Muscle of leg (tissue), 11 donors: Measurements from ENCODE around the gene DGKZ. TPM values are rescaled to one million over a fixed set of nuclear protein-coding genes. Genes with fewer than 3 reads are reported as not detected.
A peak's percentile ranks its signal among the peaks of the same experiment; 100 is the strongest.
"Not testable (repeated sequence)": the region's sequence is repeated elsewhere in the genome, so short reads cannot be mapped to it uniquely, and the experiment has no call there.

Source experiments
- DNase-seq: peaks from one replicate; pipeline ENCODE4 v3.0.0; 2013
- H3K27ac ChIP-seq: one replicate; pipeline ENCODE4 v1.5.1; 2013; ENCODE audit warnings: mild to moderate bottlenecking, low read length, control low read depth
- H3K27me3 ChIP-seq: one replicate; pipeline ENCODE4 v1.6.1; 2013; ENCODE audit warnings: low read length; ENCODE audit not compliant: control insufficient read depth, insufficient read depth
- H3K36me3 ChIP-seq: one replicate; pipeline ENCODE4 v1.6.1; 2013; ENCODE audit warnings: low read length; ENCODE audit not compliant: control insufficient read depth, insufficient read depth
- H3K4me1 ChIP-seq: one replicate; pipeline ENCODE4 v1.6.1; 2013; ENCODE audit warnings: low read length; ENCODE audit not compliant: control insufficient read depth, insufficient read depth
- H3K4me3 ChIP-seq: one replicate; pipeline ENCODE4 v1.5.1; 2013; ENCODE audit warnings: low read length, control low read depth
- H3K9me3 ChIP-seq: replicated peaks from 2 replicates; pipeline ENCODE4 v1.6.1; 2013; ENCODE audit warnings: low read depth, low read length; ENCODE audit not compliant: control insufficient read depth
- WGBS: methylation state at CpG from one replicate; pipeline ENCODE4 v1.1.5; 2013; ENCODE audit warnings: missing lambda C conversion rate; ENCODE audit not compliant: insufficient coverage; 5-methylcytosine and 5-hydroxymethylcytosine counted together
- polyA plus RNA-seq, 8 donors: library from polyadenylated mRNA; unstranded; fragments of 120-200 nt; gene quantifications; one replicate each; pipeline versions ENCODE4 v1.2.1 to v1.2.3, GENCODE V29; 2013; ENCODE audit warnings: inconsistent platforms in 1 of 8, low replicate concordance in 1 of 8; ENCODE audit not compliant: insufficient read length in 8 of 8, insufficient read depth in 1 of 8
- total RNA-seq: library from RNA; stranded (reverse); fragments of 120-200 nt; gene quantifications from one replicate; pipeline ENCODE4 v1.2.4, GENCODE V29; 2013

The DGKZ gene
- total and polyA plus RNA-seq, 9 donors = 42.5 to 86.8 (median 72.6) TPM

DNA sequence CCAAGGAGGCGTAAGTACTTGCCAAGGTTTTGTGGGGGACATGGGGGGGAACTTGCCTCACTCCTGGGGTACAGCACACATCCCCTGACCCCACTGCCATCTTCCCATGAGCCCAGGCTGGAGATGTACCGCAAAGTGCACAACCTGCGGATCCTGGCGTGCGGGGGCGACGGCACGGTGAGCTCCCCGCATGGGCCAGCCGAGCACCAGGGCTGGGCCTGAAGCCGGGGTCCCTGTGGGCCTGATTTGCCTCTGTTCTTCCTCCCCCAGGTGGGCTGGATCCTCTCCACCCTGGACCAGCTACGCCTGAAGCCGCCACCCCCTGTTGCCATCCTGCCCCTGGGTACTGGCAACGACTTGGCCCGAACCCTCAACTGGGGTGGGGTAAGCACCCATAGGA is 25.2 kb downstream of the DGKZ start:
- DNase-seq = not testable (repeated sequence)
- WGBS = 85% methylated on average over 12 of the region's 15 CpGs

DNA sequence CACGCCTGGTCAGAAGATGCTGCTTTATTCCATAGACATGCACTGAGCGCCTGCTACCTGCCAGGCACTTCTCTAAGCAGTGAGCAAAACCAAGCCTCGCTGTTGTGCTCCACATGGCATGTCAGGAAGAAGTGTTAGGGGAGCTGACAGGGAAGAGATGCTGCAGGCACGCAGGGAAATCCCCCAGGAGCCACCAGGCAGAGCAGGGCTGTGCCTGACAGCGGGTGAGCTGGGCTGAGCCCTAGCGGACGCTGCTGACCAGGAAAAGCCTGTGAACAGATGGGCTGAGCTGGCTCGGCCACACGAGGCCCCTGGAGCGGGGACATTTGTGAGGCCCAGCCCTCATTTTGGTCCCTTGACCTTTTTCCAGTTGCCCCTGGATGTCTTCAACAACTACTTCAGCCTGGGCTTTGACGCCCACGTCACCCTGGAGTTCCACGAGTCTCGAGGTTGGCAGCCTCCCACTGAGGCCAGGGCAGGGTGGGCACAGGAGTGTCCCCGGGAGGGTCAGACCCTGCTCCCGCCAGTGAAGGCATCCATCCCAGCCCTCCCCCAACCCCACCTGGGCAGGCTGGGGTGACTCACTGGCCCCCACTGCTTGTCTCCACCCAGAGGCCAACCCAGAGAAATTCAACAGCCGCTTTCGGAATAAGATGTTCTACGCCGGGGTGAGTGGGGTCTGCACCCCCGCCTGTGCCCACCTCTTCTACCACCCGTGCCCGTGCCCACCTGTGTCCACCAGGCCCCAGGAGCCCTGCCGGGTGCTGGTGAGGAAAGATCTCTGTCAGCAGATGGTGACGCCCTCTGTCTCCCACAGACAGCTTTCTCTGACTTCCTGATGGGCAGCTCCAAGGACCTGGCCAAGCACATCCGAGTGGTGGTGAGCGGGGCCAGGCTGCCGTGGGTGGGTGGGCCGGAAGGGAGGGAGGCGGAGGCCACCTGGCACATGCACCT is 26.8 kb downstream of the DGKZ start:
- H3K36me3 ChIP-seq = peaks cover 85% of the 10 kb centered on the region
- DNase-seq = no peak
- peaks cover 26% of the 10 kb centered on the region for H3K4me1 ChIP-seq
- H3K4me3 ChIP-seq = no peak overlapping the region
- no peaks in the 10 kb centered on the region for H3K9me3 ChIP-seq
- no peaks in the 10 kb centered on the region for H3K27me3 ChIP-seq
- no peak overlapping the region for H3K27ac ChIP-seq
- whole genome bisulfite sequencing = 73% methylated on average over 22 of the region's 30 CpGs

More for the DNA sequence above, 25.2 kb downstream of the DGKZ start:
- Histone ChIP-seq H3K4me1 (peaks cover 35% of the 10 kb centered on the region), H3K27ac (peak overlapping the region; percentile 7), H3K36me3 (peaks cover 86% of the 10 kb centered on the region)
- H3K9me3 ChIP-seq, H3K4me3 ChIP-seq, H3K27me3 ChIP-seq: not testable (repeated sequence)

DNA sequence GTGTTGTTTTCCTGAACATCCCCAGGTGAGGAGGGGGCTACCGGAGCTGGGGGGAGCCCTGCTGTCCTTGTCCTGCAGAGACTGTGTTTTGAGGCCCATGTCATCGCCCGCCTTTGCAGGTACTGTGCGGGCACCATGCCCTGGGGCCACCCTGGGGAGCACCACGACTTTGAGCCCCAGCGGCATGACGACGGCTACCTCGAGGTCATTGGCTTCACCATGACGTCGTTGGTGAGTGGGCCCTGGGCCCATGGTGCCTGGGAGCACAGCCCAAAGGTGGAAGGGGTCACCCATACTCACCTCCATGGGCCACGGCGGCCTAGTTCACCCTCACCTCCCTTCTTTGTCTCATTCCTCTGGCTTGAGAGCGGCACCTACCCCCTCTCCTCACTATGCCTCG is 27.6 kb downstream of the DGKZ start:
- Histone ChIP-seq H3K9me3 (no peaks in the 10 kb centered on the region), H3K4me3 (no peak overlapping the region), H3K4me1 (peaks cover 23% of the 10 kb centered on the region), H3K27ac (no peak overlapping the region), H3K36me3 (peaks cover 78% of the 10 kb centered on the region), H3K27me3 (no peaks in the 10 kb centered on the region)
- 87% methylated on average over 15 of the region's 15 CpGs for WGBS
- no peak for DNase-seq

- no peaks in the 10 kb centered on the region for H3K9me3 ChIP-seq
- WGBS = 92% methylated on average over 30 of the region's 38 CpGs
- H3K27me3 ChIP-seq = no peaks in the 10 kb centered on the region
- H3K27ac ChIP-seq = no peak overlapping the region
- peaks cover 72% of the 10 kb centered on the region for H3K36me3 ChIP-seq
- DNase-seq = no peak
- H3K4me1 ChIP-seq = peaks cover 24% of the 10 kb centered on the region
- no peak overlapping the region for H3K4me3 ChIP-seq
These were observed 28.3 kb downstream of the DGKZ start for GRCh38 chr11:46375392-46376101.

DNA sequence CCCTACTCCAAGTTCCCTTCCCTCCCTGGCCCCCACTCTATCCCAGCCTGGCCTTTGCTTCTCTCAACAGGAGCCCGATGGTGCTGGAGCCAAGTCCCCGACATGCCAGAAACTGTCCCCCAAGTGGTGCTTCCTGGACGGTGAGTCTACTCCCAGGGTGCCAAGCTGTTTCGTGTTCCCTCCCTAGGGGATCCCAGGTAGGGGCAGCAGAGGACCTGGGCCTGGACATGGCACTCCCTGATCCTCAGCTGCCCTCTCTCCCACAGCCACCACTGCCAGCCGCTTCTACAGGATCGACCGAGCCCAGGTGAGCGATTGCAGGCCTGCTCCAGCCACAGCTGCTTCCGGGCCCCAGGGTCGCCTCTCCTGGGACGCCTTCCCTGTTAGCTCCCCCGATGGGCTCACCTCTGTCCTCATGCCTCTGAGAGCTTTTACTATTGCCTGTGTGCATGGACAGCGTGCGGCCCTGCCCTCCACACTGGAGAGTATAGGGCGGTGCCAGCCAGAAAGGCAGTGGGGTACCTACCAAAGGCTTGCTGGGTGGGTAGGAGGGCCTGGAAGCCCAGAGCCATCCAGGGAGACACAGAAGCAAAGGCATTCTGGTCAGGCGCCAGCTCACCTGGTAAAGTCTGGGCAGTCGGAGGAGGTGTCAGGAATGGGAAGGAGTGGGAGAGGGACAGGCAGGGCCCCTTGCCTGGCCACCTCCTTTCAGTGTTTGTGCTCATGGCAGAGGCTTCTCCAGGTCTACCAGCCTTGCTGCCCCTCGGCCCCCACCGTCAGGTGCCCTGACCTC is 29.2 kb downstream of the DGKZ start:
- Histone ChIP-seq H3K4me3 (no peak overlapping the region), H3K36me3 (peaks cover 66% of the 10 kb centered on the region), H3K27ac (no peak overlapping the region), H3K4me1 (peaks cover 29% of the 10 kb centered on the region), H3K9me3 (no peaks in the 10 kb centered on the region), H3K27me3 (no peaks in the 10 kb centered on the region)
- 80% methylated on average over 13 of the region's 19 CpGs for WGBS
- DNase-seq = no peak

GRCh38 chr11:46377290-46377689 is 30.0 kb downstream of the DGKZ start:
- Histone ChIP-seq H3K27me3 (peaks cover 6% of the 10 kb centered on the region), H3K27ac (no peak overlapping the region), H3K9me3 (no peaks in the 10 kb centered on the region), H3K4me1 (peaks cover 28% of the 10 kb centered on the region), H3K36me3 (peaks cover 58% of the 10 kb centered on the region), H3K4me3 (no peak overlapping the region)
- 84% methylated on average over 11 of the region's 11 CpGs for WGBS
- DNase-seq = no peak

GRCh38 chr11:46377831-46378230 is 30.6 kb downstream of the DGKZ start:
- Histone ChIP-seq H3K4me1 (peaks cover 30% of the 10 kb centered on the region), H3K27me3 (peaks cover 10% of the 10 kb centered on the region), H3K9me3 (no peaks in the 10 kb centered on the region), H3K4me3 (no peak overlapping the region), H3K36me3 (peaks cover 56% of the 10 kb centered on the region), H3K27ac (no peak overlapping the region)
- 90% methylated on average over 3 of the region's 5 CpGs for whole genome bisulfite sequencing
- no peak for DNase-seq

GRCh38 chr11:46378296-46378695 is 31.0 kb downstream of the DGKZ start:
- DNase-seq = no peak
- H3K4me1 ChIP-seq = peaks cover 32% of the 10 kb centered on the region
- no peak overlapping the region for H3K4me3 ChIP-seq
- peaks cover 13% of the 10 kb centered on the region for H3K27me3 ChIP-seq
- peaks cover 60% of the 10 kb centered on the region for H3K36me3 ChIP-seq
- WGBS = 82% methylated on average over 10 of the region's 10 CpGs
- no peaks in the 10 kb centered on the region for H3K9me3 ChIP-seq
- H3K27ac ChIP-seq = no peak overlapping the region

DNA sequence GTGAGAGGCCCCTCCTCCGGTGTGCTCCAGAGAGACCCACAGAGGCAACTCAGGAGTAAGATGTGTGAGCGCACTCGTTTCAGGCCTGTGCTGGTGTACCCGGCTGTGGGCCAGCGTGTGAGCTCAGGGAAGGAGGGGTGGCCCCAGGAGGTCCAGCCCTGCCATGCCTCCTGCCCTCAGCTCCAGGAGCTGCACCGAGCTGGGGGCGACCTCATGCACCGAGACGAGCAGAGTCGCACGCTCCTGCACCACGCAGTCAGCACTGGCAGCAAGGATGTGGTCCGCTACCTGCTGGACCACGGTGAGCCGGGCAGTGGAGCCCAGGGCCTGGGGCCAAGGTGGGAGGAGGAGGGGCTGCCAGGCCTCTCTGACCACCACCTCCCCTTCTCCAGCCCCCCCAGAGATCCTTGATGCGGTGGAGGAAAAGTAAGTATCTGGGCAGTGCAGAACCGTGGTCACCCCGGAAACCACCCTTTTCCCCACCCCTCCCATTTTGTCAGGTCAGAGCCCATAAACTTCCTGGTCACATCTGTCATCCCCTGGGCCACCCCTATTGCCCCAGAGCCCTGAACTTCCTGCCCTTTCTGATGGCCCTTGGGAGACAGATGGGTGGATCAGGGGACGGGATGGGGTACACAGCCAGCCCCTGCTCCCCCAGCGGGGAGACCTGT is 31.7 kb downstream of the DGKZ start:
- Histone ChIP-seq H3K27ac (peak overlapping the region; percentile 42), H3K27me3 (peaks cover 15% of the 10 kb centered on the region), H3K36me3 (peaks cover 61% of the 10 kb centered on the region), H3K9me3 (no peaks in the 10 kb centered on the region), H3K4me1 (peaks cover 28% of the 10 kb centered on the region), H3K4me3 (no peak overlapping the region)
- WGBS = 55% methylated on average over 7 of the region's 20 CpGs
- DNase-seq = no peak
